Stimulated activated CD4-positive, alpha-beta T cell treated with anti-CD3 and anti-CD28 coated beads, Interleukin-4, amount 100 ng/mL, for 24 hours (primary cell): ENCODE data around the gene ADSS1.

Source experiments
- DNase-seq: peaks from one replicate; pipeline ENCODE4 v3.0.0-alpha.2; 2020

The ADSS1 gene

DNA sequence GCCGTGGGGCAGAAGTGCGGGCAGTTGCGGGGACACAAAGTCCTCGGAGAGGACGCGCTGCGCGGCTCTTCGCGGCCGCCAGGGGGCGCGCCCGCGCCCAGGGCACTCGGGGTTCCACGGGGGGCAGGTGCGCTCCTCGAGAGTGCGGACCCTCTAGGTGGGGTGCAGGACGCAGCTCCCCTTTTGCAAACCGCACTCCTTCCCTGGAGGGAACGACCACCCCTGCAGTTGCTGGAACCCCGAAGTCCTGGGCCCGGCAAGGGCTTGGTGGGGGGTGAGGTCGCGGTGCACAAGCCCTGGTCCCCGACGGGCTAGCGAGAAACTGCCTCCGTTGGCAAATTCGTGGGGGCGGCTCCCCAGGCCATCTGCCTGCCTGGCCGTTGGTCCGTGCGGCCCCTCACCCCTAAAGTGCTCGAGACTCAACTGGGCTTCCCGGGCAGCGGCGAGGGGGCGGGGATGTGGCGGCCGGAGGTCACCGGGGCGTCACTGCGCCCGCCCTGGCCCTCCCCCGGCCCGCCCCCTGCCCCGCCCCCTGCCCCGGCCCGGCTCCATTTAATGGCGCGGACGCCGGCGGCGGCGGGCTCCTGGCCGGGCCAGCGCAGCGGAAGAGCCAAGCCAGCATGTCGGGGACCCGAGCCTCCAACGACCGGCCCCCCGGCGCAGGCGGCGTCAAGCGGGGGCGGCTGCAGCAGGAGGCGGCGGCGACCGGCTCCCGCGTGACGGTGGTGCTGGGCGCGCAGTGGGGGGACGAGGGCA, at the start of gene ADSS1:
Gene ADSS1, plus strand, starts transcription at position 579 of the 756 bp plus-strand sequence. Its CDS starts 42 bp downstream, at position 621.
- DNase-seq = peak; percentile 52

DNA sequence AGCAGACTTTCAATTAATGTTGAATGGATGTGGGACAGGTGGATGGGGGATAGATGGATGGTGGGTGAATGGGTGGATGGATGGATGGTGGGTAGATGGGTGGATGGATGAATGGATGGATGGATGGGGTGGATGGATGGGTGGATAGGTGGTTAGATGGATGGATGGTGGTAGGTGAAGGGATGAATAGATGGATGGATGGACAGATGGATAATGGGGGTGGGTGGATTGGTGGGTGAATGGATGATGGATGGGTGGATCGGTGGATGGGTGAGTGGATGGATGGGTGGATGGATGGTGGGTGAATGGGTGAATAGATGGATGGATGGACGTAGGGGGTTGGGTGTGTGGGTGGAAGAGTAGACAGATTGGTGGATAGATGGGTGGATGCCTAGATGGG, 48.6 kb upstream of the ADSS1 start:
- no peak for DNase-seq

DNA sequence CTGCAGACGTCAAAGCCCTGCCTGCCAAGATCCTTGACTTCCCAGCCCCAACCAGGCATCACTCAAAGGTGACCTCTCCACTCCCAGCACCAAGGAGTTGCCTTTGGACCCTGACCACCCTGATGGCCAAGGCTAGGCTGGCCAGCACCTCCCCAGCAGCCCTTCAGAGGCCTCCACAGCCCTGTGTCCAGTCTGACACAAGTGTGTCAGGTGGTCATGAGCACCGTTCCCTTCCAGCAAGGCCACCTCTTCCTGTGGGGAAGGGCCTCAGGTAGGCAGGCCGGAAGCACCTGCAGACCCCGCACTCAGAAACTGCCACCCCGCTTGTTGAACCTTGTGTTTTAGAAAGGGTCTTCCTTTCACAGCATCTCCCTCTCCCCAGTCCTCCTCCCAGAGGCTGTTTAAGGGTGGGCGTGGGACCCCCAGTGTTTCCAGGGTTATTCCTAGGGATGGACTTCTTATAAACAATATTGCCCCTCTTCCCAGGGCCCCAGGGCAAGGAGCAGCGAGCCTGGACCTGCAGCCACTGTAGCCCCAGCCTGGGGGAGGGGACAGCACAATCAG, 47.8 kb upstream of the ADSS1 start:
- no peak for DNase-seq

DNA sequence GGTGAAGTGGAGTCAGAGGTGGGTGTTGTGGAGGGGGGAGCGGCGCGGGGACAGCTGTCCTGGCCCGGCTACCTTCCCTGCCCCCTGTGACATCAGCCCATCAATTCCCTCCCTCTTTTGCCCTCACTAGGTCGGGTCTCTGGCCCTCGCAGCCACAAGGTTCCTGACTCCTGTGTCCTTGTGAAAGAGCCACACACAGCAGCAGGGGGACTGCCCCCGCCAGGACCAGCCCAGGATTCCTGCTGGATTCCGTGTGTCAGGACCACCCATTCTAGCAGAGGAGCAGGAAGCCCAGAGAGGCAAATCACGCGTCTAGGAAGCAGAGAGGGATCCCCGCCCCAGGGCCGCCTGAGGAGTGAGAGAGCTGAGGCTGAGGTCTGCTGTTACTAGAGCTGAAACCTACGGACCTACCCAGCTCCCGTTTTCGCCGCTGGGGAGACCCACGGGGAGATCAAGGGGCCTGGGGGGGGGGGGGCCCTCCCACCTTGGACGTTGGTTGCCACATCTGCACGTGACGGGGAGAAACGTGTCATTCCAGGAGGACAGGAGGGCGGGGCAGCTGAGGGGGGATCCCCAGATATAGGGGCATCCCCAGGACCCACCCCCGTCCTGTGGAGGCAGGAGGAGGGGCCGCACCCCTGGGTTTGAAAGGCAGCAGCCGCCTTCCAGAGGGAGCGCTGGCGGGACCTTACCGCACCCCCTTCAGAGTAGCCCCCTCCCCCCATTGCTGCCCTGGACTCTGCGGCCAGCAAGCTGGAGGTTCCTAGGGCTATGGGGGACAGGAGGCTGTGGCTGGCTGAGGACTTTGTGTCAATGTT, 47.1 kb upstream of the ADSS1 start:
- peak; percentile 59 for DNase-seq

DNA sequence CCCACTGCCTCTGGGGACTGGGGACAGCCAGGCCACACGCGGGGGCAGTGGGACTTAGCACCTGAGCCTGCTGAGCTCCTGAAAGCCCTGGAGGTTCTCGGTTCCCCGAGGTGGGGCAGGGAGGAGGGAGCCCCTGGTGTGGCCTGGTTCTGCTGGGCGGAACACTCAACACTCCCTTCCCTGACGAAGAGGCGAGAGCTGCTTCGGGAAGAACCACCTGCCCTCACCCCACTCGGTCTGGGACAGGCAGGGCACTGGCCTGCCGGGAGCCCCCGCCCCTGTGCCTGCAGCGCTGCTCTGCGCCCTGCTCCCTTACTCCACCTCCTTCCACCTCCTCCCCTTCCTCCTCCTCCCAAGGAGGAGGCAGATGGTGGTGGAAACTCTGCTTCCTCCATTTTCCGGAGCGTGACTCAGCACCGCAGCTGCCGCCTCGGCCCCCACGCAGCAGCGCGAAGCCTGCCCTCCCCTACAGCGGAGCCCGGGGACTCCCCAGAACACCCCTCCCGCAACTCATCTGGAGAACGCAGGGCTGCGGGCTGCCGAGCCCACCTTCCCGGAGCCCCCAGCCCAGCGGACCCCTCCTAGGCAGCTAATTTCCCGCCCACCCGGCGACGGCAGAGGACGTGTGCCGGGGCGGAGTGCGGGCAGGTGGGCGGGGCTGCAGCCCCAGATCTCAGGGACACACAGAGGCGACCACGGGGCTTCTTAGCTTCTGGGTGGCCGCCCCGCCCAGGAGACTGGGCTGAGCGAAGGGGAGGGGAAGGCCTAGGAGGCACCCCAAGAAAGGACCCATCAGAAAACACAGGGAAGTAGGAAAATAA, 46.3 kb upstream of the ADSS1 start:
- DNase-seq = peak; percentile 83

DNA sequence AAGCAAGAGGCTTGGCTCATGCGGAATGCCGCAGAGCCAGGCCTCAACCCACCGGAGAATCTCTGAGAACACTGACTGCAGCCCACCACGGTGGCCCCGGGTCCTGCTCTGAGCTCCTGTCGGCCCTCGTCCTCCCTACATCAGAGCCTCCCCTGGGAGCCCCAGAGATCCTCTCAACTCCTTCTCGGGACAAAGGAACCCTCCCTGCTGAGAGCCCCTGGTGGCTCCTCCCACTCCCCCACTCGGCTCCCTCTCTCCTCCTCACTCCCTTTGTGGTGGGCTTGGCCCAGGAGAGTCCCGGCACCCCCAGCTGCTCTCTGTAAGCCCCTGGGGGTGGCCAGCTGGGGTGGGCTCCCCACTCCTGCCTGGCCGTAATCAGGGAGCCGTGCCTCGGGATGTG, 45.7 kb upstream of the ADSS1 start:
- DNase-seq = no peak

DNA sequence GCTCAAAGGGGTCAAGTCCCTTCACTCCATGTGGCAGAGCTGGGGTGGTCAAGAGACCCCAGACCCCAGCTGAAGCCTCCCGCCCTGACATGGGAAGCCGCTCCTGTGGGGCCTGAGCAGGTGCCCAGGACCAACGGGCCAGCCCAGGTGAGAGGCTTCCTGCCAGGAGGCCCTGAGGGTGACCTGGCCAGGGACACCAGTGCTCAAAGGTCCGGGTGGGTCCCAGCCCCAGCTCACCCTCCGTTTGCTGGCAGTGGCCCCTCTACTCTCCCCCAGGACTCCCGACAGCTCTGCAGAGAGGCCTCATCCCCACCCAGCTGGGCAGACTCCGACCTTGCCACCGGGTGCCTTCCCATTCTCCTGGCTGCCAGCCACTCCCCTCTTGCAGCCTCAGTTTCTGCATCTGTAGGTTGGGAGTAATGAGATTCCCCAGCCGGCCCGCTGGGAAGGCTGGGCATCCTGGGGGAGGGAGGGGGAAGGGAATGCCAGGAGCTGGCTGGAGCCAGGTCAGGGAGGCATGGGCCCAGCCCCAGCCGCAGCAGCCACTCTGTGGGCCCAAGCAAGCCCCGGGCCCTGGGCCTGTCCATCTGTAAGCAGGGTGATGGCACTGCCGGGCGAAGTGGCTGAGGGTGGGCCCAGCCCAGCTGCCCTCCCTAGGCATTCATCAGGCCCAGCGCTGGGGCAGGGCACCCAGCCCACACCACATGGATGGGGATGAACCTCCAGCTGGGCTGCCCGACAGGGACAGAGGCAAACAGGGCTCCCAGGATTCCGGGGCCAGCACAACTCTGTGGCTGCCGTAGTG, 44.9 kb upstream of the ADSS1 start:
- no peak for DNase-seq

DNA sequence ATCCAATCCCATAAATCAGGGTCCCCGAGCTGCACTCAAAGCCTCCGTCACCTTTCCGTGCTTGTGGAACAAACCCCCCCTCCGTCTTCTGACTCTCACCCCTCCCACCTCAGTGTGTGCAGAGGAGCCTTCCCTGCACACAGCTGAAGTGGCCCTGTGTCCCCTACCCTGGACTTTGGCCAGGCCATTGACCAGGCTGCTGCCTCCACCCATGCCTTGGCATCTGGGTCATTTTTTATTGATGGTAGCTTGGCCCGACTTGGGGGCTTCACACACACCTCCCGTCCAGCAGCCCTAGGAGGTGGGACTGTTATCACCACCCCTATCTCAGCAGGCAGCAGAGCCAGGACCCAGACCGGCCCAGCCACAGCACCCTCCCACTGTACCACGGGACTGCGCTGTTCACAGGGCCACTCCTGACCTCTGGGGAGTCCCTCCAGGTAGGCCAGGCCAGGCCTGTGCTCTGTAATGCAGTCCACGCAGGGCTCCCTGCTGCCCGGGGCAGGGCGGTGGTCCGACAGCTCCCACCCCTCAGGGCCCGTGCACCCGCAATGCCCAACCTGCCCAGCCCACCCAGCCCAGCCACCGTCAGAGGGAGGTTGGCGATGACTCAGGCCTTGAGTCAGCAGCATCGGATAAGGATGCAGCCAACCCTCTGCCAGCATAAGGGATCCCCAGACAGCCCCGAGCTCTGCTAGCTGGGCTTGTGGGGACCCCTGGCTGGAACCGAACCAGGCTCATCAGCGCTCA, 43.8 kb upstream of the ADSS1 start:
- no peak for DNase-seq

DNA sequence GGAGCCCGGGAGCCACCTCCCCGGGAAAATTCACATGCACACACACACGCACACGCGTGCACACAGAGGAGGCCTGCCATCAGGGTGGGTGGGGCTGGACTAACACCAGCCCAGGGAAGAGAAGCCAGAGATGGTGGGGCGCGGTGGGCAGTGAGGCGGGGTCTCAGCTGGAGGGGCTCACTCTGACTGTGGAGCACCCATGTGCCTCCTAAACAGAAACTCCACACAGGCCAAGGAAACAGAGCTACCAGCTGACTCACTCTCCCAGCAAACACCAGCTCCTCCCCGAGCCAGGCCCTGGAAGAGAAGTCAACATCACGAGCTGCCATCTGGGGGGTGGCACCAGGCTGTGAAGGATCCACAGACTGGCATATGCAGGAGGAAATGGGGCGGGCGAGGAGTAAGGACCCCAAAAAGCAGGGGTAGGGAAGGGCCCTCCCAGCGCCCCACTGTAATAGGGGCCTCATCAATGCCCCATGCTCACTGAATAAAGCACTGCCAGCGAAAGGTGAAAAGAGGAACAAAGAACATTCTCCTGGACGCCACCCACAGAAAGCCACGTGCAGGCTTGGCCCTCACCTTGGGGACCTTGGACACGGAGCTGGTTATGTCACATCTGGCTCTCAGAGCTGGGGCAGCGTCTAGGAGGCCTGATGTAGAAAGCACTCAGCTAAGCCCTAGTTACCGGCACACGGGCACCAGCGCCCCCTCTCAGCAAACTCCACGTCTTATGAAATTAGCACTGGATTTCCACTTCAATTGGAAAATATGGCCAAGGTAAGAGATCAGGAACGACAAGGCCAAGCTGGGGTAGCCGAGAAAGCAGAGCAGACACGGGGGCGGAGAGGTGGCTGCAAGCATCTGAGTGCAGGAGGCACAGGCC, 43.0 kb upstream of the ADSS1 start:
- DNase-seq = no peak

DNA sequence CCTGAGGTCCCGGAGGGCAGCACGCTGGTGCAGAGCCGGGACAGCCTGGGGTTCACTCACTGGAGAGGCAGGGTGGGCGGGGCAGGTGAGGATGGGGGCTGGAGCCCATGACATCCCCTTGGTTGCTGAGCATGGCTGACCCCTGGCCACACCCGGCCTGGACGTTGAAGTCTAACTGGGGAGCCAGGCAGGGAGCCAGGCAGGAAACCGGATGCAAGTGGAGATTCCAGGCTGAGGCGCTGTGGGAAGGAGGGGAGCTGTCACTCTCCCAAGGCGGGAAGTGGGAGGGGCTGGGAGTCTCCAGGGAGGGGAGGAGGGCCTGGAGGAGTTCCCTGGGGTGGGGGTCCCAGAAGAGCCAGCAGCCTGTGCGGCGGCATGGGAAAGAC, 42.3 kb upstream of the ADSS1 start:
- DNase-seq = no peak

DNA sequence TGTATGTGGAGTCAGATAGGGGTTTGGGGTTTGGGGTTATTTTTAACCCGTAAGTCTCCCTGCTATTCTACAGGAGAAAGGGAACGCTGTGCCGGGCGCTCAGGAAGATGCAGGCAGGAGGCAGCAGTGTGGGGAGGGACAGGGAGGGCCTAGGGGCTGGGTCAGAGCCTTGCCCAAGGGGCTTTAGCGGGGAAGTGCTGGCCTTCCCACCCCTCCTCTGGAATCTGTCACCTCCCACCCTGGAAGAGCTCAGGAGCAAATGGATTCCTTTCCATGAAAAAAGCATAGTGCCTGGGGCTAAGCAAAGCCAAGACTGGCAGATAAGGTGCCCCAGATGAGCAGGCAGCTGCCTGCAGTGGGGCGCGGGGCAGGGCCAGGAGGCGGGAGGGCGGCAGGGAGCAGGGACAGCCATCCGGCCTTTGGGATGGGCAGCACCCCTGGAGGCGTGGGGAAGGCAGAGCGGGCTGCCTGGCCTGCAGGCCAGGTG, 41.9 kb upstream of the ADSS1 start:
- no peak for DNase-seq

DNA sequence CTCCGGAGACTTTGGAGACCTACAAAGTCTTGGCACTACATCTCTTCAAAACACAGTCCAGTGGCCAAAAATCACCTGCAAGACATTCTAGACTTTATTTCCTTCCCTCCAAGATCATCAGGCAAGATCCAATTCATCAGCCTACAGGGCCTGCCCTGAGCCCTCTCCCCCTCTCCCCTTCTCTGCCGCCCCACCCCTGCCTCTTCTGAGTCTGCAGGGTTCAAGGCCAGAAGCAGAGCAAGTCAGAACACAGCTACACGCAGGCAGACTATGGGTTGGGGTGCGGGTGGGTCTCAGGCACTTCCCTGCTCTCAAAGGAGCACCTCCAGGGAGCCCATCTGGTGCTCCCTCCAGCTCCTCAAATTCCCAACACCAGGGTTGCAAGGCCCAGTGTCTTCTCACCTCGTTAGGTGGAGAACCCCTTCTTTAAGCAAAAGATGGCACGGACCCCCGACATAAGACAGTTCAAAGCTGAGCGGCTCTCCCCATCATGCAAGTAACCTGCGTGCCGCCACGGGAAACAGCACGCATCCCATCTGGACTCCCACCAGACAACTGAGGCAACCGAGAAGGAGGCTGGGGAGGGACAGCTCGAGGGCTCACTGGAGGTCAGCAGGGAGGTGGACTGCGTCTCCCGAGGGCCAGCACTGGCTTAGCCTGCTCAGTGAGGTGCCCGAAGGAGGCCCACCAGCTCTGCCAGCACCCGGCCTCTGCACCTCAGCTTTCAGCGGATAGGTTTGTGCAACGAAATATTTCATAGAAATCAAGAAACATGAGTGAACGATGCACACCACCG, 40.2 kb upstream of the ADSS1 start:
- DNase-seq = no peak

DNA sequence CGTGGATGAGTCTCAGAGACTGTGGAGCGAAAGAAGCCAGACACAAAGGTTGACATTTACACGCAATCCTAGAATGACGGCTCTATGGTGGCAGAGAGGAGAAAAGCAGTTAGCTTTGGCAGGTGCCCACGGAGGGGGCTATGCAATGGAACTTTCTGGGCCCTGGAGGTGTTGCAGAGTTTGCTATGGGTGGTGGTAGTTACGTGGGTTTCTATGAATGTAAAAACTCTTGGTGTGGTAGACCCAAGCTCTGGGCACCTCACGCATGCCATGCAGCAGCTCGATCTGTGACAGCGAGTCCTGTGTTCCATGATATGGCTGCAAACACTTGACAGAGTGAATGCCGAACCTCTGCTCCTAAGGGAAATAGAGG, 39.6 kb upstream of the ADSS1 start:
- DNase-seq = no peak

DNA sequence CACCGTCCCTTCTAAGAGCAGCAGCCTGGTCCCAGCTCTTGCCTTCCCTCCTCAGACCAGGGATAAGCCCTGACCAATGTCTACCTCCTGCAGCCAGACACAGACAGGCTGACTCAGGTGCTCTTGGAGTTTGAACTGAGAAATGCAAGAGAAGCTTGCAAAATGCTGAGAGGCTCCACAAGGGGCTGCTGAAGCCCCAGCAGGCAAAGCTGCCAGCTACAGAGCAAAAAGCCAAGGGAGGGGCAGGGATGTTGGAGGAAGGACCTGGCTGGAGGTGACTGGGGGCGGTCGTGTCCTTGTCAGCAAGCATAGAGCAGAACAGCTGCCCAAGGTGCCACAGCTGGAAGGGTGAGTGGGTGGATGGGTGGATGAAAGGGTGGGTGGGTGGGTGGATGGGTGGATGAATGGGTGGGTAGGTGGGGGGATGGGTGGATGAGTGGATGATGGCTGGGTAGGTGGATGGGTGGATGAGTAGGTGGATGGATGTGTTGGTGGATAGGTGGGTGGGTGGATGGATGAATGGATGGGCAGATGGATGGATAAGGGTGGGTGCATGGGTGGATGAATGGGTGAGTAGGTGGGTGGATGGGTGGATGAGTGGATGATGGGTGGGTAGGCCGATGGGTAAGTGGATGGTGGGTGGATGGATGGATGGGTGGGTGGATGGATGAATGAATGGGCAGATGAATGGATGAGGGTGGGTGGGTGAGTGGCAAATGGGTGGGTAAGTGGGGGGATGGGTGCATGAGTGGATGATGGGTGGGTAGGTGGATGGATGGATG, 38.6 kb upstream of the ADSS1 start:
- DNase-seq = no peak

DNA sequence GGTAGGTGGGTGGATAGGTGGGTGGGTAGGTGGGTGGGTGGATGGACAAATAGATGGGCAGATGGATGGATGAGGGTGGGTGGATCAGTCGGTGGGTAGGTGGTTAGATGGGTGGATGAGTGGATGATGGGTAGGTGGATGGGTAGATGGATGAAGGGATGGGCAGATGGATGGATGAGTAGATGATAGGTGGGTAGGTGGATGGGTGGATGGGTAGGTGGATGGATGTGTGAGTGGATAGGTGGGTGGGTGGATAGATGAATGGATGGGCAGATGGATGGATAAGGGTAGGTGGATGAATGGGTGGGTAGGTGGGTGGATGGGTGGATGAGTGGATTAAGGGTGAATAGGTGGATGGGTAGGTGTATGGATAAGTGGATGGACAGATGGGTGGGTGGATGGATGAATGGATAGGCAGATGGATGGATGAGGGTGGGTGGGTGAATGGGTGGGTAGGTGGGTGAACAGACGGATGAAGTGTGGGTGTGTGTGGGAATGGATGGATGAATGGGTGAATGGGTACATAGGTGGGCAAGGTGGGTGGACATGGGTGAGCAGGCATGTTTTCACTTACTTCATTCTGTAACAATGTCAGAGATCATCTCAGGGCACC, 37.9 kb upstream of the ADSS1 start:
- DNase-seq = no peak

DNA sequence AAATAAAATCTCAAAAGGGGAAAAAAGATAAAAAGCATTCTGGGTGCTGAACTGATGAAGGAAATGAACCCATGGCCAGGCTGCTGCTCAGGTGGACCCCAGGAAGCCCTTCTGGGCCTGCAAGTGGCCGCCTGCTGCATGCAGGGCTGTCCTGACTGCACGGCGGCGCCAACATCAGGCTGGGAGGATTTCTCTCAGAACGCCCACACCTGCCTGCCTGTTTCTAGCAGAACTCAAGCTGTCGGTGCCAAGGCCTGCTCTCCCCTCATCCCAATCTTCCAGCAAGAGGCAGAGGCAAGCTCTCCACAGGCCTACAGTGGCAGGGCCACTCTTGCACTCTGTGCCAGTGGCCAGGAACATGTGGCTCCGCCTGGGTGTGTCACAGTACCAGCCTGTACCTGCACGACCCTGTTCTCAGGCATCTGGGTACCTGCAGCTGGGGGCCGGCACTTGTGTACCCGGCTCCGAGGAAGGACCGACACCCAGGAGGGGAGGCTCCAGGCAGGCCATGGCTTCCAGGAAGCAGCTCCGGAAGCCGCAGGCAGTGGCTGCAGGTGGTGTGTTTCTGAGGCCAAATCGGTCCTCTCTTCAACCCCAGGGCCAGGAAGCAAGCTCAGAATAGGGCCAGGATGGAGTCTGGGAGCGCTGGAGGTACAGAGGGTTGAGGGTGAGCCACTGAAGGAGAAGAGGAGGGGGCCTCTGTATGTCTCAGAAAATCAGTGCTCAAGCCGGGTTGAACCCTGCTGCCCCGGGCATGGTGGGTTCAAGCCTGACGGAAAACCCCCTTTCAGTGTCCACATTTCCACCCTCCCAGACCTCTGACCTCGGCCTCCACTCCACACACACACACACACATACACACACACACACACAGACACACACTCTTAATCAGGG, 37.2 kb upstream of the ADSS1 start:
- no peak for DNase-seq
